Fibroblast of skin of right biceps (primary cell): ENCODE results near the gene MORN5.

Source experiments
- DNase-seq: peaks from one replicate; pipeline ENCODE4 v3.0.0-alpha.2; 2013

MORN5 gene

DNA sequence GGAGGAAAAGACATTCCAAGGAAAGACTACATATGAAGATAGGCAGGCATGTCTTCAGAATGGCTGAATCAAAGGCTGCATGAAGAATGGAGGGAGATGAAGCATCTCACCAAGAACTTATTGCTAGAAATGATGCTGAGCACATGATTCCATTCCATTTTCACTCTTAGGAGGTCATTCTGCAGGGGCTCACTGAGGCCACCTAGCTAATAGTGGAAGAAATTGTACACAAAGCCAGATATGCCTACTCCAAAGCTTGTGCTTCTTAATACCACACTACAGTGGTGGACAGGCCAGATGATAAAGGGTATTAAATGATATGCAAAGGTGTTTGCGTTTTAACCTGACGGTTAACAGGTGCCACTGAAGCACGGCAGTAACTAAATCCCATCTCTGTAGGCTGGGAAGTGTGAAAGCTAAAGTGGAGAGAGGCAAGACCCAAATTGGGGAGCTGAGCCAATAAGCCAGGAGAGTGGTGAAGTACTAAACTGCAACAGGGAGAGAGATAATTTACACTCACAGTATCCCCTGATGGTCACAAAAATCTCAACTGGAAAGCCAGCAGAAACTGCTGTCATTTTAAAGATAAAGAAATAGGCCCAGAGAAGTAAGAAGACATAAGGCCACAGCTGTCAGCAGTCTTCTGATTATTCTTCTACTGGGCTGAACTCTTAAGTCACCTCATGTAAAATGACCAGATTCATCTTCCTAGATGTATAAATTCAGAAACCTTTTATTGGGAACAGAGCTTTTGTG, 14.7 kb upstream of the MORN5 start:
- no peak for DNase-seq

DNA sequence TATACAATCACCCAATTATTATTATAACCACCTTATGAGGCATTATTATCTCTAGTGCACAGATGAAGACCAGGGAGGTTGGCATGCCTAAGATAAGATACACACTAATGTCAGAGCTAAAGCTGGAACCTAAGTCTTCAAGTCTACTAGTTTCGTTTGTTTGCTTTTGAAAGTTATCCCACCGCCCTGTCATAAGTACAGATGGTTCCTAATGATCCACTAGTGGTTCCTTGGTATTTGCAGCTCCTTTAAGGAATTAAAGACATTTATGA, 14.2 kb upstream of the MORN5 start:
- DNase-seq: no peak

DNA sequence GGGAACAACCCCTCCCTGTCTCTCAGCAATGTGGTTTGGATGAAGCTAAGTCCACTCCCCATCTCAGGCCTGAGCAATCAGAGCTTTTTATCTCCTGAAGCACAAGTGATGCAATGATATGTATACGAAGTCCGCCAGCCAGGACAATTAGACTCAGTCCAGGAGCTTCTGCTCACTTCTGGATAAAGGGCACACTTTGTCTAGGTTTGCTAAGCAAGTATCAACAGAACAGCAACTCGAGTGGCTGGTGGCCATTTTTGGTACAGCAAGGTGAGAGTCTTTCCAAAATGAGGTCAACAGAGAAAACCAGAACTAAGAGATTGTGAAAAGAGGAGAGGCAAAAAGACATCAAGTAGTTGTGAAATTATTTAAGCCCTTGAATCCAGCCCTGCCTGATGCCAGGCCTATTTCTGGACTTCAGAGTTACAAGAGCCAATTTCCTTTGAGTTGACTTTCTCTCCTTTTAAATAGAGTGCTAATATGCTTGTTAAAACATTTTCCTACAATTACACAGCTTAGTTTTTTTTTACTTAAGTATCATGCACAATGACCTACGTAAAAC, 8.4 kb upstream of the MORN5 start:
- DNase-seq: no peak

DNA sequence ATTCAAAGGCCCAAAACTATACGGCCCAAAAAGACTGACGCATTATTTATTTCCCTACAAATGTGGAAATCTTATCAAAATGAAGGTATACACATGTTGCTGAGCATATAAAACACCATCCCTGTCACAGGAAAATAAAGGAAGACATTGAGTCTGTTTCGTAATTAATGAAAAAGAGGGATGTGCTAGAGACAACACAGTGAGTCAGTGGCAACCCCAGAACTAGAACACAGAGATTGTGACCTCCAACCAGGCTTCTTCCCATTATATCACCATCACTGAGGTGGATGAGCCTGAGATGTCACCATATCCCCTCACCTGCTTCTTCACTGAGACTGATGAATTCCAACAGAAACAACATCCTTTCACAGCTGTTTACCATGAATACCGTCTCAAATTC, 3.9 kb upstream of the MORN5 start:
- no peak for DNase-seq

DNA sequence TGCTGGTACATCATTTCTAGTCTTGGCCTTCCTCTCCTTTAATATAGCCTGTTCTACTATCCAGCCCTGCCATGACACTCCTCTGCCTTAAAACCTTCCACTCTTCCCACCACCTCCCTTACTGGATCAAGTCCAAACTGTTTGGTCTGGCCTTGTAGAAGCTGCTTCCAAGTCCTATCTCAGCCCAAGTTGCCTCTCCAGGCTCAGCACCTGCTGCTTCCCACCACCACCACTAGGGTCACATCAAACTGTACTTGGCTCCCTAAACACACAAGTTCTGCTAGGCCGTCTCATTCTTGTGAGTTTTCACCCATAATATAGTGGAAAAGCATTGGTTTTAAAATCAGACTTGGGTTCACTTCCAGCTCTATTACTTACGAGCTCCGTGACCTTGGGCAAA, 1.5 kb upstream of the MORN5 start:
- DNase-seq: peak; percentile 41

DNA sequence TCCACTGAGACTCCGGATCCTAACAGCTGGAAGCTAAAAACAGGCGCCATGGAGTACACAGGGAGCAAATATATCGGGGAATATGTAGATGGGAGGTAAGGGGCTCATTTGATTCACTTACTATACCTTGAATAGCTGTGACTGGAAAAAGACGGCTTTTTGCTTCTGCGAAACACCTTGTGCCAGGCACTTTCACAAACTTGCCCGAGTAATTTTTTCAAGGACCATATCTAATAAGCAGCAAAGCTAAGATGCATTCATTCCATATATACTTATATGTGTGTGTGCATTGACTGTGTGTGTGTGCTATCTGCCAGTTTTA, 178 bp downstream of the MORN5 start:
- DNase-seq: no peak

DNA sequence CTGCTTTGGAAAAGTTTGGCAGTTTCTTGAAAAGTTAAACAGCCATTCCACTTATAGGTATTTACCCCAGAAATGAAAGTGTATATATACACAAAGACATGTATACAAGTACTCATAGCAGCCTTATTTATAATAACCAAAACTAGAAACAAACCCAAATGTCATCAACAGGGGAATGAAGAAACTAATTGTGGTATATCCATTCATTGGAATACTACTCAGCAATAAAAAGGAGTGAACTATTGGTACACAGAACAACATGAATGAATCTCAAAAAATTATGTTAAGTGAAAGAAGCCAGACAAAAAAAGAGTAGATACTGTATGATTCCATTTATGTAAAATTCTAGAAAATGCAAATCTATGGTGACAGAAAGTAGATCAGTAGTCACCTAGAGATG, 2.7 kb downstream of the MORN5 start:
- DNase-seq: no peak

DNA sequence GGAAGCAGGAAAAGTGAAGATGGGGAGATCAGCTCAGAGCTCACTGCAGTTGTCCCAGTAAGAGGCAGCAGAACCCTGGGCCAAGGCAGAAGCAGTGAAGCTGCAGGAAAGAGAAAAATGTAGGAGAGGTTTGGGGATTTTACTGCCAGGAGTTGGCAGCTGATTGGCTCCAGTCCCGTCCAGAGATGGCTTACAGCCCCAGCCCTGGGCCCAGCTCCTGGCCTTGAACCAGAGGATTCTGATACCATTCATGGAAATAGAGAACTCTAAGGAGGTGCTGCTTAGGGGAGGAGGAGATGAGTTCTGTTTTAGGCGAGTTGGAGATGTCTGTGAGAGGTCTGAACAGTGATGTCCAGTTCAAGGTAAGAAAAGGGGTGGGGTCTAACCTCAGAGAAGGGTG, 4.6 kb downstream of the MORN5 start:
- no peak for DNase-seq

DNA sequence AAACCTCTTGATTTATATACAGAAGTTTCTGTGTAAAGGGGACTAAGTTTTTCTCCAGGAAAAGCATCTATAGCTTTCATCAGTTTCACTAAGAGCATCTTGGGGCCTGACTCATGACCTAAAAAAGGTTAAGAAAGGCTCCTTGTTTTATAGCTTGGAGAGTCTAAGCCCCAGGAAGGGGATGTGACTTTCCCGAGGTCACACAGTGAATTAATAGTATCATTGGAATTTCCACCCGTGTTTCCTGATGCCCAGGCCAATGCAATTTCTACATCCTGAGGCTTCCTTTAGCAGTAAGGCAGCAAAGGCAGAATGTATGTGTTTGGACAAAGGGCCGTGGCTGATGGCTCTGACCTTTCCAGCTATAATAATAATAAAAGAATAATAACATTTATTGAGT, 8.6 kb downstream of the MORN5 start:
- peak; percentile 33 for DNase-seq

DNA sequence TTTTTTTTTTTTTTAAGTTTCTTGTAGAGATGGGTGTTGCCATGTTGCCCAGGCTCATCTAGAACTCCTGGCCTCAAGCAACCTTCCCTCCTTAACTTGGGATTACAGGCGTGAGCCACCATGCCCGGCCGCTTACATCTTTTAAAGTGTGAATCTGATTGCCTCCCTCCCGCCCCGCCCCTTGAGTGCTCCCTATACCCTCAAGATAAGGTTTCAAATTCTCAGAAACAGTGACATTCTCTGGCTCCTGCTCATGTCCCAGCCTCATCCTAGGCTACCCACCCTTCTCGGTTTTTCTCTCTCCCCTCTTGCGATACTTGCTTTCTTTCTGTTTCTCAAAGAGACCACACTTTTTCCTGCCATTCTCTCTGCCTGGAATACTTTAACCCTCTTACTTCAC, 12.4 kb downstream of the MORN5 start:
- no peak for DNase-seq

DNA sequence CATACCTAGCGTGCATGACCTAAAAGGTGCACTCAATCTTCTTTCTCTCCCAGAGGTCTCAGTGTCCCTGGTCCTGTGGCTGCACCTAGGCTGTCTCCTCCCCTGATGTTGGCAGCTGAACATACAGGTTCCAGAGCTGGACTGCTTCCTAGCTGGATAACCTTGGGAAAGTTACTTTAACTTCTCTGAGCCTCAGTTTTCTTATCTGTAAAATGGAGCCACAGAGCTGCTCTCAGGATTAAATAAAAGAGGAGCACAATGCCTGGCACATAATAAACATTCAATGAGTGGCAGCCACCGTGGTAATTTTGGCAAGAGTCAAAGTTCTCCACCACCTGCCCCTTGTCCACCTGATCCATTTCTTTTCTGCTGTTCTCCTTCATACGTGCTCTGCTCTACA, 14.0 kb downstream of the MORN5 start:
- DNase-seq: no peak

DNA sequence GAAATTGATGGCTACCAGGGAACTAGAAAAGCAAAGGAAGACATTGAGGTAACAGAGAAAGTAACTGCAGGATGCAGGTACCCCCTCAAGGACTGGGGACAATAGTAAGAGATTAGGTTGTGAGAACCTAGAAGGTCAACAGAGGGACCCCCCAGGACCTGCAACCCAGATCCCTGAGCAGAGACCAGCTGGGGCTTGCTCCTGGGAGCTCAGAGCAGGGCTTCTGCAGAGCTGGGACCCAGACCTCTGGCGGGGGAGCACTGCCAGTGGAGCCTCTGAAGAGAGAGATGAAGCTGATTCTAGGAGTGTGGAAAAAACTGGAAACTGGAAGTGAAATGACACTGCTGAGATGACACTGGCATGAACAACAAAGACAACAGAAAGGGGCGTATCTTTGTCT, 17.2 kb downstream of the MORN5 start:
- DNase-seq: no peak

DNA sequence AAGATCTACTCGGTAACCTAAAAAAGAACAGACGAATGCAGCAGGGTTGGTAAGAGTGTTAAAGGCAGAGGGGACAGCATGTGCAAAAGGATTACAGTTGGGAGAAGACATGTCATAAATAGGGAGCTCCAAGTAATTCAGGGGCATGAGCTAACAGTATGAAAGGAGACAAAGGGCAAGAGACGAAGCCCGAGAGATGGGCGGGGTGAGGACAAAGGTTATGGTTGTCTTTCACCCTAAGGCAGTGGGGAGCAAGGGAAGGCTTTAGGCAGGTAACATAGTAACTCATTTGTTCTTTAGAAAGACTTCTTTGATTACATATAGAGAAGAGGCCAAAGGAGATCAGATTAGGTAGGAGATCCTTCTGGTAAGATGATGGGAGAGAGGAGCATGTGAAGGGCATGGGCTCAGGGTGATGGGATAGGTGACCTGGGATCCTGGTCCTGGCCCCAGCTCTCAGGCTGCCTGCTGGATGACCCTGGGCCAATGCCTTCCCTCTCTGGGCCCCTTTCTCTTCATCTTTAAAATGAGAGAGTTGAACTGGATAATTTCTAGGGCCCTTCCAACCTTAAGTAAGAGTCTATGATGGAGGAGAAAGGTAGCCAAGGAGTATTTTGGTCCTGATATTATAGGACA, 19.5 kb downstream of the MORN5 start:
- DNase-seq: no peak

DNA sequence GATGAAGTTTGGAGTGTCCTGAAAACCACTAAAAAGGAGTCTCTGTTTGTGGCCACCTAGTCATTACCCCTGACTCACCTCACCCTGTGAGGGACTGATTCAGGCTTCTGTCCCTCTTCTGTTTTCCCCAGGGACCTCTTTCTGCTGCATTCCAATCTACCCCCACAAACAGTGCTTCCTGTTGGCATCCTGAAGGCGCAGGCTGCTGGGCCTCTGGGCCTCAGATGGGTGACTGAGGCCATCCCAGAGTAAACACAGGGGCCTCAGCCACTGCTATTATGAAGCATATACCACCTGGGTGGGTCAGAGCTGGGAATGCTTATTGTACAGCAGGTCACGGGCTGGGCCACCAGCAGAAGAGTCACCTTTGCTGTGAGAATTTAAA, 20.0 kb downstream of the MORN5 start:
- peak; percentile 61 for DNase-seq

DNA sequence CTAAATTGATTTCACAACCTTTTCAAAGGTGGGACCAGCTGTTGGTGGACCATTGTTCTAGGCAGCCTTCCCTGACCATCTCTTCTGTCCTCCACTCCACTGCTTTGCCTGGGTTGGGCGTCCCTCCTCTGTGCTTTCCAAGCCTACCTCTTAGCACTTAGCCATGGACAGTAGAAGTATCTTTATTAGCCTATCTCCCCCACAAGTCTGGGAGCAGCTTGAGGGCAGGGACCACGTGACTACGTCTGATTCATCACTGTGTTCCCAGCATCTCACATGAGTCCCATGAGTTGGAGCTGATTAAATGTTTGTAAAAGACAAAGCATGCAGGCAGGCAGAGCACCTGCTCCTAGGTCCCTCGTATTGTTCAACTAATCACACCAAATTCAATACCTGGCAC, 20.9 kb downstream of the MORN5 start:
- DNase-seq: peak; percentile 70

DNA sequence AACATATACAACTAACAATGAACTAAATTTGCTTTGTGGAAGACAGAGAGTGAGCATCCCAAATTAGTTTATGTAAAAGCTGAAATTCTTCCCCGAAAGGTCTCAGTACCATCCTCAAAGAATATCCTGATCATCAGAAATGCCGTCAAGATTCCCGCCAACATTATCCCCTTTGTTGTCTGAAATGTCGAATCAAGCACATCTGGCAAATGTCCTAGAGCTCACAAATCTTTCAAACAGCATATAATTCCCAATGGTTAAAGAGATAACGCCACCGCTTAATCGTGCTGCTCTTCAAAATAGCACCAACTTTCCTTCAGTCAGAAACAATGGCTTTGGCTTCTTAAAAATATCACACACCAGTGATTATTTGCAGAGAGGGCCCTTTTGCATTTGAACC, 23.8 kb downstream of the MORN5 start:
- DNase-seq: no peak

DNA sequence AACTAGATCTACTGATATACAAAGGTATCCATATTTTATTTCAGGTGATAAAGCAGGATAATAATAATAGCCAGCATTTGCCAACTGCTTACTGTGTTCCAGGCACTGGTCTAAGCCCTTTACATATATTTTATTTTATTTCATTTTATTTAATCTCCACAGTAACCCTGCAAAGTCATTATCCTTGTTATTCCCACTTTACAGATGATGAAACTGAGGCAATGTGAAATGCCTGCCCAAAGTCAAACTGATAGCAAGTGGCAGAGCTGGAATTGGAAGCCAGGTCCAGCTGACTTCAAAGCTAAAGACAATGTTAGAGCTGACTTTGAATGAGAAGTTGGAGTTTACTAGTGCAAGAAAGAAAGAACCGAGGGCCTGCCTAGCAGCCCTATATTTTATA, 24.8 kb downstream of the MORN5 start:
- DNase-seq: no peak

DNA sequence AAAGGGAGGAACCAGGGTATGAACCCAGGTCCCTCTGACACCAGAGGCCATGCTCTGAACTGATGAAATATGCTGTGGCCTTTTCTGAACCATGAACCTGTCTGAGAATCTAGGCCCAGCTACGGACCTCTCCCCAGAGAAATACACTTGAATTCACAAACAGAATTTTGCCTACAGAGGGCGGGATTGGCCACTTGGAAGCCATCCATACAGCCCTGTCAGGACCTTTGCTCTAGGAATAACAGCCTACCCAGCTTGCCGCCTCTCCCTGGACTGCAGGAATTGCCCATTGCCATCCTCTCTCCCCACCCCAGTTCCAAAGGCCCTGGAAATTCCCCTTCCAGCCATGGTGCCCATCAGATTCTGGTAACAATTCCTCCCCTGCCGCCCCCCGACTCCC, 26.6 kb downstream of the MORN5 start:
- DNase-seq: no peak

DNA sequence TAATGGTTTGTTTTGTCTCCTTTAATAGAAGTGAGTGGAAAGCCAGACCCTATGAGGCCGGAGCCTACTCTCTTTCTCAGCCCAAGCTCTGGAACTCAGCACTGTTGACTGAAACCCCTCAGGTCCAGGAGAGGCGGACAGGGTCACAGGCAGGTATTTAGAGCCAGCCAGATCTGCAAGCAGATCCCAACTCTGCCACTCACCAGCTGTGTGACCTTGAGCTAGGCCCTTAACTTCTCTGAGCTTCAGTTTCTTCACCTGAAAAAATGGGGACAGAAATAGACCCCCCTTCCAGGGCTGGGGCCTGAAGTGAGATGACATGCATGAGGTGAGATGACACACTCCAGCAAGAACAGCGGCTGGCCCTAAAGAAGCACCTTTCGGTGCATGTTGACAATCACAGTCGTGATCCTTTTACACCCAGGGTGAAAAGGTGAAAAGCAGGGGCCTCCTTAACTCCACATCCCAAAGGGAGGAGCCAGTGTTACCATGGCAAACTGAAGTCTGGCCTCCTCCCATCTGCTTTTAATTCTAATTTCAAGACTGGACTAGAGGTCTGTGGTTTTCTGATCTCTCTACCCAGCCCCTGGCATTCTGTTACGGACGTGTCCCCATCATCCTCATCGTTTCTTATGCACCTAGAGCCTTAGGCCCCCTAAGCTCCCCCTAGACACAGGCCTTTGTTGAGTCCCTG, 27.2 kb downstream of the MORN5 start:
- no peak for DNase-seq

DNA sequence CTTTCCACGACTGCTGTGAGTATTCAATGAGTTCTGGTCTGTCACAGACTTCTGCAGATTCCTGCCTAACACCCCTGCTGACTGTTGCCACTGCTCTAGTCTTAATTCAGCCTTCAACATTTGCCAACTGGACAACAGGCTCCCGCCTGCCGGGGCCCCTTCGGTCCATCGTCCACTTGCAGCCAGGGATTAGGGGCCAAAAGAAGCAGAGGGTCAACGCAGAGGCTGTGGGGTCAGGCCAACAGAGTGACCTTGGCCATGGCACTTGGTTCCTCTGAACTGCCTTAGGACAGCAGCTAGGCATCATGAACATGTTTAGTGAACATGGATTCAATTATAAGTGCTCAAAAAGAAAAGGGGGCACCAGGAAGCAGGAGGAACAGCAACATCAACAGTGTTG, 28.7 kb downstream of the MORN5 start:
- no peak for DNase-seq

DNA sequence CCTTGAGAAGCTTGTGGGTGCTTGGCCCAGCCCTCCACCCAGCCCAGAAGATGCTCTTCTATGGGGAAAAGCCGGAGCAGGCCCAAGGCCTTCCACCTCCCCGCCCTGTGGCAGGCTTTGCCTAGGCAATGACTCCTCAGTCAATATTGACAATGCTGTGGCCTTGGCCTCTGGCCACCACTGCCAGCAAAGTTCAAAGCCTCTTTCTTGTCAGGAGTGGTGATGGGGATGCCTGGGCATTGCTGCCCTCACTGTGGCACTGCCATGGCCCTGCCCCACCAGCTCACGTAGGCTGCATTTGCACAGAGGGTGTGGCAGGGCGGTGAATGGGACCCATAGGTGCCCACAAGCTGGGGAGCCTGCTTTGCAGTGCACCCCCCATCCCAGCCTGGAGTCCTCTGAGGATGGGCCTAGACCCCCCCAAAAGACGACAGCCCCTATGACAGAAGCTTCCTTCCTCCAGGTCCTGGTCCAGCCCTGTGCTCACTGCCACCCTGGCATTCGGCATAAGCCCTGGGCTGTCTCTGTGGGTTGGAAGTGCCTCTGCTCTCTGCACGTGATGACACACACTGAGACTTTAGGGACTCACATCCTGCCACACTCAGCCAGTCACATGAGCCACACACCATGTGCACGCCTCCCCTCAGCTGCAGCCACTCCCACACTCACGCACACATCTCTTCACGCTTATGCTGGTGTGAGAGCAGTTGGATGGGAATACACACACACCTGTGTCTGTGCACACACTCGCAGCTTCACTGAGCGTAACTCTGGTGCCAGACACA, 31.1 kb downstream of the MORN5 start:
- peak; percentile 42 for DNase-seq

DNA sequence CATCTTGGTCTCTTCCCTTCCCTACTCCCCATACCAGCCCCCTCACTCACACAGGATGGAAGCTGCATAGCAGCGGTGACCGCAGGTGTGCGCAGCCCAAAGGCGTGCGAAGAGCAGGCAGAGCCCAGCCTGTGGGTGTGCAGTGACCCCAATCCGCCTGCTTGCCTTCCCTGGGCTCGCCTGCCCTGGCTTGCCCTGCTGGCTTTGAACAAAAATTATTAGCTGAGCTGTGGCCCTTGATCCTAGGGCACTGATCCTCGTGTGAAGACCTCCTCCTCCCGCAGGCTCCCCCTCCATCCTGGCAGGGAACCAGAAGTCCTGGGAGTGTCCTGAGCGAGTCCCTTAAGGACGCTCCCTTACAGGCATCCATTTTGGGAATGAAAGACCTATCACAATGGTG, 31.9 kb downstream of the MORN5 start:
- DNase-seq: no peak

DNA sequence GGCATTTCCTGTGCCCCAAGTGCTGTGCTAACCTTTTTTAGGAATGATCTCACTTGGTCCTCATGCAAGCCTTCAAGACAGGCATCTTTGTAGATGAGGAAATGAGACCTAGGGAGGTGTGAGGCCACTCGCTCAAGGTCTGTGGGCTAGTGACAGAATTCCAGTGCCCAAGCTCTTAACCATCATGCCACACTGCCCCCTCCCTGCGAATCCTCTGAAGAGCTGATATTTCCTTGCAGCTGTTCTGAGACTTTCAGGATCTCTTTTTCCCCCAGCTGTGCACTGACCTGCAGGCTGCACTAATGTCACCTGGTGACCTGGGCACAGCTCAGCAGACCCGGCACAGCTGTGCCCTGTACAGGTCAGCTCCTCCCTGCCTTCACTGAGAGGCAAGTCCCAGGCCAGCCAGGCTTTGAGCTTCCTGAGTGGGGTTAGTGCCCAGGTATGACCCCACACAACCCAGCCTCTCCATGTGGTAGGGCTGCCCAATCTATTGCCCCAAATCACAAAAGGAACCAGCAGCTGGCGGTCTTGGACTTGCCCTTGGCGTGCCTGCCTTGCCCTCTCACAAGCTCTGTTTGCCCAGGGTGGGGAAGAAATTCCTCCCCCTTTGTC, 32.7 kb downstream of the MORN5 start:
- DNase-seq: no peak
